HEK293T (cell line): Measurements from ENCODE around the gene INPP5A.

Experiments used
- CTCF ChIA-PET: fragments of 350-600 bp; formaldehyde crosslinking; extraction: SDS; loops from one replicate; lab custom pipeline; 2021; ENCODE audit warnings: antibody characterized with exemption, inconsistent platforms; lab: Yijun Ruan, JAX
- POLR2A ChIA-PET: fragments of 350-600 bp; formaldehyde crosslinking; extraction: SDS; loops from one replicate; lab custom pipeline; 2020; ENCODE audit warnings: antibody characterized with exemption, inconsistent platforms; lab: Yijun Ruan, JAX
- DNase-seq: peaks from one replicate; pipeline ENCODE4 v3.0.0; 2012; ENCODE audit warnings: mixed read lengths; ENCODE audit errors: extremely low spot score
- ARNT ChIP-seq: fragments of 450-650 bp; IDR thresholded peaks from 2 replicates; pipeline ENCODE4 v1.6.1; 2017; ENCODE audit warnings: mild to moderate bottlenecking
- BHLHE40 ChIP-seq: fragments of 450-650 bp; IDR thresholded peaks from 2 replicates; pipeline ENCODE4 v1.6.1; 2016; ENCODE audit warnings: mild to moderate bottlenecking, moderate library complexity, borderline replicate concordance
- CTBP1 ChIP-seq: fragments of 450-650 bp; IDR thresholded peaks from 2 replicates; pipeline ENCODE4 v1.6.1; 2016; ENCODE audit warnings: borderline replicate concordance
- ELF4 ChIP-seq: fragments of 450-650 bp; IDR thresholded peaks from 2 replicates; pipeline ENCODE4 v1.6.1; 2017; ENCODE audit warnings: antibody characterized with exemption
- FOXA1 ChIP-seq: fragments of 450-650 bp; IDR thresholded peaks from 2 replicates; pipeline ENCODE4 v1.6.1; 2016; ENCODE audit warnings: mild to moderate bottlenecking
- FOXK2 ChIP-seq: fragments of 450-650 bp; IDR thresholded peaks from 2 replicates; pipeline ENCODE4 v1.6.1; 2016; ENCODE audit warnings: mild to moderate bottlenecking
- FOXM1 ChIP-seq: fragments of 450-650 bp; IDR thresholded peaks from 2 replicates; pipeline ENCODE4 v1.6.1; 2017; ENCODE audit warnings: mild to moderate bottlenecking, borderline replicate concordance
- HDGF ChIP-seq: fragments of 450-650 bp; IDR thresholded peaks from 2 replicates; pipeline ENCODE4 v1.6.1; 2017; ENCODE audit warnings: antibody characterized with exemption, borderline replicate concordance
- L3MBTL2 ChIP-seq: fragments of 450-650 bp; conservative IDR thresholded peaks from 2 replicates; pipeline ENCODE4 v1.6.1; 2016; ENCODE audit warnings: mild to moderate bottlenecking
- LEF1 ChIP-seq: fragments of 450-650 bp; IDR thresholded peaks from 2 replicates; pipeline ENCODE4 v1.6.1; 2017; ENCODE audit warnings: mild to moderate bottlenecking, borderline replicate concordance
- NFRKB ChIP-seq: fragments of 450-650 bp; IDR thresholded peaks from 2 replicates; pipeline ENCODE4 v1.6.1; 2016; ENCODE audit warnings: mild to moderate bottlenecking, moderate library complexity
- SP1 ChIP-seq: fragments of 450-650 bp; IDR thresholded peaks from 2 replicates; pipeline ENCODE4 v1.6.1; 2017
- SUZ12 ChIP-seq: fragments of 450-650 bp; IDR thresholded peaks from 2 replicates; pipeline ENCODE4 v1.6.1; 2016; ENCODE audit warnings: mild to moderate bottlenecking
- TARDBP ChIP-seq: fragments of 450-650 bp; IDR thresholded peaks from 2 replicates; pipeline ENCODE4 v1.6.1; 2016
- ZNF384 ChIP-seq: fragments of 450-650 bp; IDR thresholded peaks from 2 replicates; pipeline ENCODE4 v1.6.1; 2016
- TF ChIP-seq, protein P1 (sequence below): fragments of 450-650 bp; IDR thresholded peaks from 2 replicates; pipeline ENCODE4 v1.6.1; 2016

INPP5A gene

DNA sequence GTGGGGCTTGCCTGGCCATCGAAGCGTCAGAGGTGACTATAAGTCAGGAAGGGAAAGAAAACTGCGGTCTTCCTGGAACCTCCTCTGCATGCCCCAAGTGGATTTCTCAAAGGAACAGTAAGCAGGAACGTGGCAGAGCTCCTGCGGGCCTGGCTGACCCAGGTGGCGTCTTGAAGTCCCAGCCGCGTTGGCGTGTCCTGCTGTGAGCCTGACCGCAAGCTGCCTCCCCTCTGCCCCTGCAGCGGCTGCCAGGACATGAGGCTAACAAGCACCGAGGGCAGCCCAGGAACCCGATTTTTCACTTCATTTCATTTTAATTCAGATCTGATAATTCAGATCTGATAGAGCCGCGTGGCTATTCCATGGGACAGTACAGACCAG is 193.0 kb downstream of the INPP5A start:
- ChIA-PET POLR2A (no interaction called here), CTCF (interaction anchor here (1.1 kb wide), 1 partner anchor 45 kb away, joined by 3 read pairs; no protein-coding TSS in a partner anchor)
- TF ChIP-seq FOXM1 (no peak), CTBP1 (no peak), ARNT (no peak), FOXA1 (no peak), LEF1 (no peak), BHLHE40 (no peak), ZNF384 (no peak), ELF4 (no peak), L3MBTL2 (no peak), TARDBP (no peak), FOXK2 (no peak), SP1 (no peak), SUZ12 (no peak), NFRKB (no peak), HDGF (no peak)
- TF ChIP-seq, protein P1, sequence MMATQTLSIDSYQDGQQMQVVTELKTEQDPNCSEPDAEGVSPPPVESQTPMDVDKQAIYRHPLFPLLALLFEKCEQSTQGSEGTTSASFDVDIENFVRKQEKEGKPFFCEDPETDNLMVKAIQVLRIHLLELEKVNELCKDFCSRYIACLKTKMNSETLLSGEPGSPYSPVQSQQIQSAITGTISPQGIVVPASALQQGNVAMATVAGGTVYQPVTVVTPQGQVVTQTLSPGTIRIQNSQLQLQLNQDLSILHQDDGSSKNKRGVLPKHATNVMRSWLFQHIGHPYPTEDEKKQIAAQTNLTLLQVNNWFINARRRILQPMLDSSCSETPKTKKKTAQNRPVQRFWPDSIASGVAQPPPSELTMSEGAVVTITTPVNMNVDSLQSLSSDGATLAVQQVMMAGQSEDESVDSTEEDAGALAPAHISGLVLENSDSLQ: no peak
- DNase-seq: no peak

DNA sequence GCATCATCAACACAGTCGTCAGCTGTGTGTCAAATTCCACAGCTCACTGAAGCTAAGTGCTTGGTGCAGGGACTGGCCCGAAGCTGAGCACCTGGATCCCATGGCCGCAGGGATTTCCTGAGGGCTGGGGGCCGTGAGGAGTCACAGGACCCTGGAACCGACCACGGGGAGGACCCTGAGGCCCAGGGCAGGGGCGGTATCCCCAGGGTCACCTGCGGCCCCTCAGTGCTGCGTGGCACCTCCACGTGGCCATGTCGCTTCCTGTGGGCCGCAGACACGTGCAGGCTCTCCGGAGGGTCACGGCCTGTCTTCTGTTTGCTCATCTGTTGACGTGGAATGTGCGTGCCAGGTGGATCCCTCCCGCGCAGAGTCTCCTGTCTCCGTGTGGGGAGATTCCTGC is 194.9 kb downstream of the INPP5A start:
- DNase-seq: no peak
- CTCF ChIA-PET: no interaction called here
- TF ChIP-seq FOXA1 (no peak), HDGF (no peak), FOXK2 (no peak), ZNF384 (no peak), L3MBTL2 (no peak), CTBP1 (no peak), TARDBP (no peak), NFRKB (no peak), BHLHE40 (no peak), SP1 (no peak), ELF4 (no peak)
- TF ChIP-seq, protein P1: no peak
- POLR2A ChIA-PET: no interaction called here

DNA sequence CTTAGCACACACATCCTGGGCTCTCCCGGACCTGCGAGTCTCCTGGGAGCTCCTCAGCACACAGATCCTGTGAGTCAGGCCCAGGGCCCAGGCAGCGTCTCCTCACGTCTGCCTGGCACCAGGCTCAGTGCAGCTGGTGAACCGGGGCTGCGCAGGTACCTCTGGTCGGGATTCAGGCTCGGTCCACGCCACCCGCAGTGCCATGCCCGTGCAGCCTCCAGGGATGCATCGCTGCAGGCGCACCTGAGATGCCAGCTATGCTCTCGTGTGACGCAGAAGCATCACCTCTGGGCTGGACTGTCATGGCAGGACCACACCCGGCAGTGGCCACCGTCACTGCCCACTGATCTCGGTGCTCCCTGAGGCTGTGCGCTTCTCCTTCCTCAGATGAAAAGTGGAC is 196.3 kb downstream of the INPP5A start:
- POLR2A ChIA-PET: no interaction called here
- no peak for DNase-seq
- CTCF ChIA-PET: no interaction called here
- TF ChIP-seq TARDBP (no peak), CTBP1 (no peak), ARNT (no peak), SUZ12 (no peak), FOXK2 (no peak), NFRKB (no peak), FOXM1 (no peak), BHLHE40 (no peak), SP1 (no peak), HDGF (no peak), ZNF384 (no peak), FOXA1 (no peak), LEF1 (no peak), L3MBTL2 (no peak), ELF4 (no peak)
- TF ChIP-seq, protein P1: no peak

DNA sequence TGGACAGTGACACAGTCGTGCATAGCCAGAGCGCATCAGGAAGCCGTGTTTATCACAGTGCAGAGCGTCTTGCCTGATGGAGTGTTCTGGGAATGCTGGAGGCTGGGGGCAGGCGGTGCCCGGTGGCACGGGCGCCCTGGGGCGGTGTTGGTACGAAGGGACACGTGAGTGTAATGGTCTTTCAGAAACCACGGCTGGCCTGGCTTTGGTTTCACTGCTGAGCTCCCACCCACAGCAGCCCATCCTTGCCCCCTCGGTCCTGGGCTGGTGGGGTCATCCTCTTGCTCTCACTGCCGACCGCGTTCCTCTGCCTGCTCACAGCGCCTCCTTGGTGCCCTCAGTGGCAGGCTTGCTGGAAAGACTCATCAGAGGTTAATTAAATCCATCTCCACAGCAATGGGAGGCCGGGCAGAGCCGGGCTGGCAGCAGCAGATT is 197.8 kb downstream of the INPP5A start:
- ChIA-PET CTCF (no interaction called here), POLR2A (no interaction called here)
- DNase-seq: no peak
- TF ChIP-seq NFRKB: no peak
- TF ChIP-seq SUZ12: no peak
- TF ChIP-seq ELF4: no peak
- no peak for TF ChIP-seq SP1
- TF ChIP-seq HDGF: no peak
- TF ChIP-seq ARNT: no peak
- no peak for TF ChIP-seq BHLHE40
- TF ChIP-seq L3MBTL2: no peak

DNA sequence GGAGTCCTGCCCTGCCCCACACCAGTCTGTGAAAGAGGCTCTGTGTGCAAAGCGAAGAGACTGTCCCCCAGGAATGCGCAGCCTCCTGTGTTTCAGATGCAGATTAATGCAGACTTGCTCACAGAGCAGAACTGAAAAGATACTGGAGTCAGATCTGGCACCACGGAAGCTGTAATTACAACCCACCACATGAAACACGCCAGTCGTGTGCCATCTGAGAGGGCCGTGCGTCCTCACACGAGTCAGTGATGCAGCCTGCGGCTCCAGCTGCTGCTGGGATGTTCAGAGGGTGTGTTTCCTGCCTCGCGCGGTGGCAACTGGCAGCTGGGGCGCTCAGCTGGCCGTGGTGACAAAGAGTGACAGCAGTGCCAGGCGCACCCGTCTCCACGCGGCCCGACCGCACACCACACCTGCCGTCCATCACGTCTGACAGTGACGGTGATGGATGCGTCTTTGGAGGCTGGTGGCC is 198.4 kb downstream of the INPP5A start:
- ChIA-PET POLR2A (no interaction called here), CTCF (interaction anchor here (0.6 kb wide), 1 partner anchor 69 kb away, joined by 3 read pairs; no protein-coding TSS in a partner anchor)
- TF ChIP-seq FOXK2 (no peak), NFRKB (no peak), LEF1 (no peak), ARNT (no peak), L3MBTL2 (no peak)
- TF ChIP-seq, protein P1: no peak
- DNase-seq: no peak

DNA sequence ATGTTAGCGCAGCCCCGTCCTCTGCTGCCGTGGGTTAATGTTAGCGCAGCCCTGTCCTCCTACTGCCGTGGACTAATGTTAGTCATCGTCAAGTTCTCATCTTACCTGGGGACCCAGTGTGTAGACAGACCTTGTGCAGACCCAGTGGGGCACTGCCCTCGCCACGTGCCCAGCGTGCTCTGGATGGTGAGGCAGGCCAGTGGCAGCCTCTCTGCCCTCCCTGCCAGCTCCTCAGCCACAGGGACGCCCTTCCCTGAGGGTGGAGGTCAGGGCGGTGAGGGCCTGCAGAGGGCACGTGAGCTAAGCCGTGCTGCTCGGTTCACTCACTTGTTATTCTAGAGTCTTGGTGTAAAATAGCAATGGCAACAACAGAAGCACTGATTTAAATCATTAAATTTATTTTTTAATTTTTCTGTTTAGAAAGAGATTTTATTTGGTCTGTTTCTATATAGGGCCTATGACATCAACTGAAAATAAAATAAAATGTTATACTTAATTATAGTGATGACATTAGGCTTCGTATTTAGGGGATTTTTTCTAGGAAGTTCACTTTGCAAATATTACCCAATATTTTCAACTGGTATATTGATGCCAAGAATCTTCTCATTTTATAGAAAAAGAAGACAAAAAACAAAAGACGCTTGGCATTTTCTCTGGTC is 199.9 kb downstream of the INPP5A start:
- DNase-seq: no peak
- CTCF ChIA-PET: no interaction called here
- TF ChIP-seq NFRKB: no peak
- TF ChIP-seq, protein P1: no peak
- TF ChIP-seq HDGF: no peak
- no peak for TF ChIP-seq L3MBTL2
- no peak for TF ChIP-seq ZNF384
- no peak for TF ChIP-seq ELF4
- TF ChIP-seq TARDBP: no peak
- no peak for TF ChIP-seq ARNT
- TF ChIP-seq BHLHE40: no peak
- TF ChIP-seq SP1: no peak
- TF ChIP-seq FOXK2: no peak
- no peak for TF ChIP-seq FOXM1
- POLR2A ChIA-PET: no interaction called here
